NCI-H2107 treated with DMSO at 0.1 percent for 48 hours (cell line): Measurements from ENCODE around the gene CFAP43.

Experiments used
- DNase-seq: peaks from one replicate; lab custom pipeline; 2025; ENCODE audit not compliant: unreplicated experiment; lab: John Stamatoyannopoulos, UW

Gene CFAP43

GRCh38 chr10:104231784-104232612 is at the start of gene CFAP43:
Gene CFAP43 (minus strand): TSS chr10:104232364. CDS start chr10:104232246, 118 bp downstream.
- peak; percentile 79 for DNase-seq

GRCh38 chr10:104281694-104282093 is 49.5 kb upstream of the CFAP43 start:
- DNase-seq = no peak

GRCh38 chr10:104279550-104280259 is 47.5 kb upstream of the CFAP43 start:
- DNase-seq = no peak

GRCh38 chr10:104277785-104278184 is 45.6 kb upstream of the CFAP43 start:
- no peak for DNase-seq

GRCh38 chr10:104276192-104276591 is 44.0 kb upstream of the CFAP43 start:
- DNase-seq = no peak

GRCh38 chr10:104274762-104275721 is 42.9 kb upstream of the CFAP43 start:
- DNase-seq = no peak

- DNase-seq = no peak
Measured at GRCh38 chr10:104273899-104274575, 41.9 kb upstream of the CFAP43 start.

- no peak for DNase-seq
Measured at GRCh38 chr10:104273286-104273685, 41.1 kb upstream of the CFAP43 start.

GRCh38 chr10:104268713-104269645 is 36.8 kb upstream of the CFAP43 start, which contains the start of gene GSTO2:
Gene GSTO2 (plus strand): TSS chr10:104269184. CDS start chr10:104274916, 5,732 bp downstream.
- DNase-seq = peak; percentile 85

- no peak for DNase-seq
Measured at GRCh38 chr10:104268405-104268712, 36.2 kb upstream of the CFAP43 start.

GRCh38 chr10:104267721-104268404 is 35.7 kb upstream of the CFAP43 start:
- DNase-seq = no peak

- no peak for DNase-seq
Measured at GRCh38 chr10:104264783-104265182, 32.6 kb upstream of the CFAP43 start.

- no peak for DNase-seq
Measured at GRCh38 chr10:104262055-104262454, 29.9 kb upstream of the CFAP43 start.

- no peak for DNase-seq
Measured at GRCh38 chr10:104260775-104261115, 28.6 kb upstream of the CFAP43 start.

GRCh38 chr10:104259999-104260774 is 28.0 kb upstream of the CFAP43 start:
- DNase-seq = no peak

GRCh38 chr10:104259456-104259855 is 27.3 kb upstream of the CFAP43 start:
- DNase-seq = no peak

GRCh38 chr10:104258209-104258608 is 26.0 kb upstream of the CFAP43 start:
- DNase-seq = no peak

GRCh38 chr10:104257235-104257634 is 25.1 kb upstream of the CFAP43 start:
- no peak for DNase-seq
